Peyer's patch (tissue), 4 donors: ENCODE data around the gene TBCD. TPM values are rescaled to one million over a fixed set of nuclear protein-coding genes. Genes with fewer than 3 reads are reported as not detected.
A peak's percentile ranks its signal among the peaks of the same experiment; 100 is the strongest.

ENCODE experiments used
- DNase-seq, 3 donors: peaks; one replicate each; pipeline ENCODE4 v3.0.0-alpha.2; 2017 to 2019
- H3K27ac ChIP-seq, 4 donors: fragments of 200-600 bp; sonication (generic); one replicate each; pipeline ENCODE4 v1.5.1; 2016 to 2019
- H3K27me3 ChIP-seq, 2 donors: fragments of 200-600 bp; sonication (generic); one replicate each; pipeline ENCODE4 v1.5.1; 2019
- H3K36me3 ChIP-seq, 3 donors: fragments of 200-600 bp; sonication (generic); one replicate each; pipeline ENCODE4 v1.5.1; 2016 to 2019
- H3K4me1 ChIP-seq, 4 donors: fragments of 200-600 bp; sonication (generic); one replicate each; pipeline ENCODE4 v1.5.1; 2016 to 2019
- H3K4me3 ChIP-seq, 4 donors: fragments of 200-600 bp; sonication (generic); 1 replicate in 3 of 4; 2 replicates in 1 of 4; pipeline ENCODE4 v1.5.1; 2016 to 2019; ENCODE audit warnings: mild to moderate bottlenecking in 1 of 4
- H3K9me3 ChIP-seq, 4 donors: fragments of 200-600 bp; sonication (generic); one replicate each; pipeline ENCODE4 v1.5.1; 2016 to 2019; ENCODE audit warnings: mild to moderate bottlenecking in 1 of 4
- POLR2A ChIP-seq, 2 donors: fragments of 450-650 bp; IDR thresholded peaks; one replicate each; pipeline ENCODE4 v1.5.1; 2017; ENCODE audit warnings: antibody characterized with exemption in 2 of 2, mild to moderate bottlenecking in 2 of 2, moderate library complexity in 2 of 2
- total RNA-seq, 4 donors: library from RNA; depleted of rRNA; stranded (reverse); fragments of >200 nt; gene quantifications; one replicate each; pipeline ENCODE4 v1.1.0, GENCODE V29; 2016
- TF ChIP-seq, protein P1 (sequence below), 6 experiments: fragments of 450-650 bp in 4 of 6; fragments of 200-600 bp in 2 of 6; sonication (generic) in 1 of 6; IDR thresholded peaks; one replicate each; pipeline ENCODE4 v1.5.1; 2017 to 2019; ENCODE audit warnings: antibody characterized with exemption in 6 of 6, mild to moderate bottlenecking in 3 of 6, moderate library complexity in 1 of 6

TBCD gene
- total RNA-seq, 4 donors from 2014 or later = 58.7 to 130 (median 74.8) TPM

DNA sequence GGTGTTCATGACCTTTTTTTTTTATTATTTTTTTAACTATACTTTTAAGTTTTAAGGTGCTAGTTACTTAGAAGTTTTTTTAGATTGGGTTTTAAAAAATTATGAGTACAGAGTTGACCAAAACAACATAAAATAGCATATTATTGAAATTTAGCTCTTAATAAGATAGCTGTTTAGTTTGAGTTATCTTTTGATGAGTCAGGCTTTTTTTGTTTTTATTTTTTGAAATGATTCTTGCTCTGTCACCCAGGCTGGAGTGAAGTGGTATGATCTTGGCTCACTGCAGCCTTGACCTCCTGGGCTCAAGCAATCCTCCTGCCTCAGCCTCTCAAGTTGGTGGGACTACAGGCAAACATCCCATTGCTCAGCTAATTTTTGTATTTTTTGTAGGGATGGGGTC is 74.3 kb downstream of the TBCD start:
- Histone ChIP-seq H3K9me3 (no peaks in the 10 kb centered on the region), H3K4me1 (no peaks in the 10 kb centered on the region), H3K4me3 (no peak overlapping the region), H3K36me3 (peaks cover 0 to 12% (median 0%) of the 10 kb centered on the region in 3 donors), H3K27me3 (no peaks in the 10 kb centered on the region), H3K27ac (no peak overlapping the region)
- TF ChIP-seq POLR2A (IDR thresholded peaks at IDR 0.05) = no peak
- TF ChIP-seq, protein P1, sequence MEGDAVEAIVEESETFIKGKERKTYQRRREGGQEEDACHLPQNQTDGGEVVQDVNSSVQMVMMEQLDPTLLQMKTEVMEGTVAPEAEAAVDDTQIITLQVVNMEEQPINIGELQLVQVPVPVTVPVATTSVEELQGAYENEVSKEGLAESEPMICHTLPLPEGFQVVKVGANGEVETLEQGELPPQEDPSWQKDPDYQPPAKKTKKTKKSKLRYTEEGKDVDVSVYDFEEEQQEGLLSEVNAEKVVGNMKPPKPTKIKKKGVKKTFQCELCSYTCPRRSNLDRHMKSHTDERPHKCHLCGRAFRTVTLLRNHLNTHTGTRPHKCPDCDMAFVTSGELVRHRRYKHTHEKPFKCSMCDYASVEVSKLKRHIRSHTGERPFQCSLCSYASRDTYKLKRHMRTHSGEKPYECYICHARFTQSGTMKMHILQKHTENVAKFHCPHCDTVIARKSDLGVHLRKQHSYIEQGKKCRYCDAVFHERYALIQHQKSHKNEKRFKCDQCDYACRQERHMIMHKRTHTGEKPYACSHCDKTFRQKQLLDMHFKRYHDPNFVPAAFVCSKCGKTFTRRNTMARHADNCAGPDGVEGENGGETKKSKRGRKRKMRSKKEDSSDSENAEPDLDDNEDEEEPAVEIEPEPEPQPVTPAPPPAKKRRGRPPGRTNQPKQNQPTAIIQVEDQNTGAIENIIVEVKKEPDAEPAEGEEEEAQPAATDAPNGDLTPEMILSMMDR (IDR thresholded peaks at IDR 0.05) = no peak
- DNase-seq = no peak

DNA sequence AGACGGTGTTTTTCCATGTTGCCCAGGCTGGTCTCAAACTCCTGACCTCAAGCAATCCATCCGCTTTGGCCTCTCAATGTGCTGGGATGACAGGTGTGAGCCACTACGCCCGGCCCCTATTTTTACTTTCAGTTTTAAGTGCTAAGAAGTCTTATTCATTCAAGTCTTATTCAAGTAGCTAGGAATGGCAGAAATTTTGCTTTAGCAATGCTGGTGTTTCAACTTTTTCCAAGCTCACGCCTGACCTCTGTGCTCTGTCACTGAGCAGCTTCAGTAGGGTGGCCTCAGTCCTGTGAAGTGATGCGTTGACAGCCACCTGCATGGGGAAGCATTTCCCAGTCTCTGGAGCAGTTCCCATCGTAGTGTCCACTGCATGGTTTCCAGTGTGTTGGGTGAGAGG is 75.1 kb downstream of the TBCD start:
- H3K4me3 ChIP-seq = no peak overlapping the region
- H3K27me3 ChIP-seq = no peaks in the 10 kb centered on the region
- H3K27ac ChIP-seq = no peak overlapping the region
- peaks cover 0 to 12% (median 0%) of the 10 kb centered on the region in 3 donors for H3K36me3 ChIP-seq
- TF ChIP-seq, protein P1 (IDR thresholded peaks at IDR 0.05) = no peak
- TF ChIP-seq POLR2A (IDR thresholded peaks at IDR 0.05) = no peak
- no peaks in the 10 kb centered on the region for H3K9me3 ChIP-seq
- no peak for DNase-seq
- no peaks in the 10 kb centered on the region for H3K4me1 ChIP-seq

DNA sequence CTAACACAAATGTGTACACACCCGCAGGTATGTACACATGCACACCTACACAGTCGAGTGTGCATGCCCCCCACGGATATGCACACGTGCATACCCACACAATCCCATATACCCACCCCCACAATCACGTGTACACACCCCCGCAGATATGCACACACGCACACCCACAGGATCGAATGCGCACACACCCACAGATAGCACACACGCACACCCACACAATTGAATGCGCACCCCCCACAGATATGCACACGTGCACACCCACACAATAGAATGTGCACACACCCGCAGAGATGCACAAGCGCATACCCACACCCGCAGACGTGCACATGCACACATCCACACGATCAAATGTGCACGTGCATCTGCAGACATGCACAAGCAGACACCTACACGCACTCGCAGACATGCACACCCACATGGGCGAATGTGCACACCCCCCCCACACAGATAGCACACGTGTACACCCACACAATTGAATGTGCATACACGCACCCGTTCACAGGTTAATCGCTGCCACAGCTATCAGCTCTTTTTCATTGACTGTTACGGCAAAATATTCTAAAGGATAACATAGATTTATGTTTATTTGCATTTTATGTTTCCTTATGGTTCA is 77.1 kb downstream of the TBCD start:
- TF ChIP-seq, protein P1 (IDR thresholded peaks at IDR 0.05) = no peak
- TF ChIP-seq POLR2A (IDR thresholded peaks at IDR 0.05) = no peak
- Histone ChIP-seq H3K4me3 (no peak overlapping the region), H3K36me3 (peaks cover 0 to 8% (median 0%) of the 10 kb centered on the region in 3 donors), H3K27me3 (no peaks in the 10 kb centered on the region), H3K9me3 (no peaks in the 10 kb centered on the region), H3K4me1 (no peaks in the 10 kb centered on the region), H3K27ac (no peak overlapping the region)
- no peak for DNase-seq

DNA sequence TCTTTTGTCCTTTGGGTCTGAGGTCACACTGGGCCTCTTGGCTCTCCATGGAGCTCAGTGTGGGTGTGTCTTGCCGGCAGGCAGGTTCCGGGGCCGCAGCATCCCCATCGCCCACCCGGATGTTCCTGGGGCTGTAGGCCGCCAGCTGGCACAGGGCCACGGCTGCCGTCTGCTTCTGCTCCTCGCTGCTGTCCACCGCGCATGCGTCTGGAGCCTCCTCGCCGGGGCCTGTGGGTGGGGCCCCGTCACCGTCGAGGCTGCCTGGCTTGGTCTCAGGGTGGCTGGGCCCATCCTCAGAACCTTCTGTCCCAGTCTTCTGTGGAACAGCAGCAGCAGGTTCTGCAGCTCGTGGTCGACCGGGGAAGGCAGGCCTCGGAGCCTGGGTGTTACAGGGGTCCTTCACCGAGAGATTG is 78.4 kb downstream of the TBCD start:
- no peak overlapping the region for H3K27ac ChIP-seq

DNA sequence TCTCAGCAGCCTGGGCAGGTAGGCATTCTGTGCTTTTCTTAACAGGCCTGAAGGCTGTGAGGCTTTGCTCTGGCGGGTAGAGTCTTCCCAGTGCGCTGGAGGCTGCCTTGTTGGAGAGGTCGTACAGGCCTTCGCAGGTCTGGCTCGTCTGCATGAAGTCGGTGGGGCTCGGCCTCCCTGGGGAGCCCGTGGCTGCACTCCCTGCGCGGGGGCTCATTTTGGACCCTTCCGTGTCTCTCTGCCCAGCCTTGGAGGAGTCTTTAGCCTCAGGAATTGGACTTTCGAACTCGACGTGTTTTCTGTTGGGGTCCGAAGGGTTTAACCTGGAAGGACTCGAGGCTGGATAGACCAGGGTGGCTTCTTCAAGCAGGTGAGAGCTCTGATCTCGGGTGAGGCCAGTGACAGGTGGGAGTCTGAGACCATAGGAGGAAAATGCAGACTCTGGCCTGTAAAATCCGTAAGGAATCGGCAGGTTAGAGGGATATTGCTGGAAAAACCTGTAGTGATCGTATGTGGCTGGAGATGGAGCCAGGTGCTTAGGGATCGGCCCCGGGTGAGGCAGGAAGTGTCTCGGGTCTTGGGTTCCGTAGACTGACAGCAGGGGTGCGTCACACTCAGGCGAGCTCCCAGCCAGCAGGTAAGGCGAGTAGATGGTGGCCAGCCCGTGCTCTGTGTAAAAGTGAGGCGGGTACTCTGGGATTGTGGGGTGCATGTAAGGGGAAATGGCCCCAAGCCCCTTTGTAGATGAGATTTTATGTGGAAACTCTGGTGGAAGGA is 79.4 kb downstream of the TBCD start:
- peak overlapping the region in 1 of 4 donors; percentile 10 for H3K4me3 ChIP-seq
- DNase-seq = peak in 1 of 3 donors; percentile 31
- no peaks in the 10 kb centered on the region for H3K27me3 ChIP-seq
- H3K36me3 ChIP-seq = peaks cover 0 to 8% (median 0%) of the 10 kb centered on the region in 3 donors
- H3K27ac ChIP-seq = no peak overlapping the region
- TF ChIP-seq, protein P1 (IDR thresholded peaks at IDR 0.05) = no peak
- TF ChIP-seq POLR2A (IDR thresholded peaks at IDR 0.05) = no peak
- H3K4me1 ChIP-seq = no peaks in the 10 kb centered on the region
- H3K9me3 ChIP-seq = no peaks in the 10 kb centered on the region

More for the DNA sequence above, 78.4 kb downstream of the TBCD start:
- no peaks in the 10 kb centered on the region for H3K4me1 ChIP-seq
- no peak overlapping the region for H3K4me3 ChIP-seq
- H3K36me3 ChIP-seq = peaks cover 0 to 8% (median 0%) of the 10 kb centered on the region in 3 donors
- H3K27me3 ChIP-seq = no peaks in the 10 kb centered on the region
- no peak for TF ChIP-seq POLR2A (IDR thresholded peaks at IDR 0.05)
- TF ChIP-seq, protein P1 (IDR thresholded peaks at IDR 0.05) = no peak
- H3K9me3 ChIP-seq = no peaks in the 10 kb centered on the region
- DNase-seq = no peak
